Activated T-cell treated with anti-CD3 and anti-CD28 coated beads, Interleukin-2, amount 50 U/mL, for 72 hours (primary cell): Measurements from ENCODE around the gene GDAP1L1. TPM values are rescaled to one million over a fixed set of nuclear protein-coding genes. Genes with fewer than 3 reads are reported as not detected.

ENCODE experiments used
- ATAC-seq, 2 donors: fragments of 150-1000 bp; cut with Tn5 transposase; replicated peaks in 1 of 2; 2 replicates each; pipeline ENCODE4 v1.10.0; 2021; ENCODE audit warnings: moderate library complexity in 2 of 2, mild to moderate bottlenecking in 1 of 2
- DNase-seq, 2 donors: peaks; one replicate each; pipeline ENCODE4 v3.0.0; 2021 to 2022; ENCODE audit warnings: mixed read lengths in 1 of 2
- H3K27ac Mint-ChIP-seq: one replicate; pipeline ENCODE4 v1.8.0; 2022; ENCODE audit warnings: mild to moderate bottlenecking, moderate library complexity, mixed read lengths
- H3K27me3 Mint-ChIP-seq: one replicate; pipeline ENCODE4 v1.8.0; 2022; ENCODE audit warnings: low read depth, mixed read lengths
- H3K36me3 Mint-ChIP-seq, 2 donors: one replicate each; pipeline ENCODE4 v1.8.0; 2022; ENCODE audit warnings: mixed read lengths in 2 of 2, mild to moderate bottlenecking in 1 of 2; ENCODE audit not compliant: insufficient read depth in 2 of 2
- H3K4me1 Mint-ChIP-seq: one replicate; pipeline ENCODE4 v1.8.0; 2022; ENCODE audit warnings: low read depth, mixed read lengths
- H3K4me3 Mint-ChIP-seq, 2 donors: one replicate each; pipeline ENCODE4 v1.8.0; 2022; ENCODE audit warnings: mild to moderate bottlenecking in 2 of 2, mixed read lengths in 2 of 2, moderate library complexity in 2 of 2
- H3K9me3 Mint-ChIP-seq, 2 donors: one replicate each; pipeline ENCODE4 v1.8.0; 2022; ENCODE audit warnings: mixed read lengths in 2 of 2
- total RNA-seq, 2 donors: library from RNA; stranded (reverse); gene quantifications; one replicate each; pipeline ENCODE4 v1.2.3, GENCODE V29; 2022

The GDAP1L1 gene
- total RNA-seq, 2 donors from 2014 or later: 1.00 to 1.0 TPM

GRCh38 chr20:44210406-44211176 is 36.5 kb upstream of the GDAP1L1 start, which contains the start of gene OSER1:
OSER1 (minus strand) TSS chr20:44210771; CDS start chr20:44206957, 3,814 bp downstream.
- Mint-ChIP-seq H3K9me3 (no peaks in the 10 kb centered on the region), H3K36me3 (peaks cover 6 to 11% of the 10 kb centered on the region in 2 donors), H3K4me1 (peaks cover 60% of the 10 kb centered on the region), H3K4me3 (peak within 1 kb of the TSS; percentile 92 to 100), H3K27ac (peak within 1 kb of the TSS; percentile 95), H3K27me3 (no peaks in the 10 kb centered on the region)
- DNase-seq (peak; percentile 97 to 99), ATAC-seq (peak; percentile 88 to 89)

GRCh38 chr20:44211177-44212039 is 35.7 kb upstream of the GDAP1L1 start:
- H3K4me1 Mint-ChIP-seq: peaks cover 57% of the 10 kb centered on the region
- peak overlapping the region; percentile 95 for H3K27ac Mint-ChIP-seq
- peaks cover 6 to 10% of the 10 kb centered on the region in 2 donors for H3K36me3 Mint-ChIP-seq
- peak overlapping the region; percentile 92 to 100 for H3K4me3 Mint-ChIP-seq
- H3K9me3 Mint-ChIP-seq: no peaks in the 10 kb centered on the region
- no peak for ATAC-seq
- H3K27me3 Mint-ChIP-seq: no peaks in the 10 kb centered on the region
- DNase-seq: no peak

DNA sequence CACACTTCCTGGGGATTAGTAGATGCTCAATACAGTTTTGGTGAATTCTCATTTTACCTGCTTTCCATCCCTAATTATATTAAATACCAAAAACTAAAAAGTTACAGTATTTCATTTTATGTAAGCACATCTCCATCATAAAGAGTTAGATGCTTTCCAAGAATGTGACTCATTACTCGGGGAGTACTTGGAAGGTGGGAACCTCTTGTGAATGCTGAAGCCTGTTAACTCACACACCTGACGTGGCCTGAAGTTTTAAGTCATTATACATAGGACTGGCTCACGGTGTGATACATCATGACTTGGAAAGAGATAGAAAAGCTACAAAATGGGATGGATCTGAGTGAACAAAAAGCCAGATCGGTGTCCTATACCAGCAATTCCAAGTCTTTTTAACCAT is 34.3 kb upstream of the GDAP1L1 start:
- DNase-seq: no peak
- Mint-ChIP-seq H3K4me1 (peaks cover 54% of the 10 kb centered on the region), H3K27me3 (no peaks in the 10 kb centered on the region), H3K9me3 (no peaks in the 10 kb centered on the region), H3K4me3 (no peak overlapping the region), H3K27ac (no peak overlapping the region), H3K36me3 (peaks cover 6% of the 10 kb centered on the region in 2 donors)
- ATAC-seq: no peak

GRCh38 chr20:44215125-44215524 is 32.0 kb upstream of the GDAP1L1 start:
- peaks cover 57% of the 10 kb centered on the region for H3K4me1 Mint-ChIP-seq
- H3K4me3 Mint-ChIP-seq: peak overlapping the region in 1 of 2 donors; percentile 12
- H3K27ac Mint-ChIP-seq: peak overlapping the region; percentile 2
- peak; percentile 77 to 83 for DNase-seq
- no peaks in the 10 kb centered on the region for H3K9me3 Mint-ChIP-seq
- peaks cover 2% of the 10 kb centered on the region in 2 donors for H3K36me3 Mint-ChIP-seq
- no peaks in the 10 kb centered on the region for H3K27me3 Mint-ChIP-seq
- no peak for ATAC-seq

- peak; percentile 70 for ATAC-seq
- peaks cover 46% of the 10 kb centered on the region for H3K4me1 Mint-ChIP-seq
Observed at GRCh38 chr20:44217342-44218092, 29.6 kb upstream of the GDAP1L1 start.

DNA sequence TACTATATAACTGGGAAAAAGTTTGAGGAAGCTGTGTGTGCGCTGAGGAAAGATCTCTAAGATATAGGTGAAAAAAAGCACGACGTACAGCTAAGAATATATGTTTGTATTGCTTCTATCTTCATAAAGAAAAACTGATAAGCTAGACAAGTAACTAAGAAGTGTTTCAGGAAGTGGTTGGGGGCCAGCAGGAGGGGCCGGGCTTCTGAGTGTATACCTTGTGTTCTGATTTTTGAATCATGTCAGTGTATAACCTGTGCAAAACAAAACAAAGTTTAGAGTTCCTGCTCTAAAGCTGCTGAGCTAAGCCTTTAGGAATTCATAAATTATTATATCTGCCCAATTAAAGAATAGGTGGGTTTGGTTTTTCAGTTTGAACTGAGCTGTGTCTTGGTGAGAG is 28.7 kb upstream of the GDAP1L1 start:
- peak; percentile 63 to 65 for DNase-seq
- Mint-ChIP-seq H3K27ac (peak overlapping the region; percentile 13), H3K9me3 (no peaks in the 10 kb centered on the region), H3K36me3 (no peaks in the 10 kb centered on the region), H3K4me1 (peaks cover 46% of the 10 kb centered on the region), H3K27me3 (no peaks in the 10 kb centered on the region), H3K4me3 (peak overlapping the region; percentile 65 to 70)
- peak; percentile 65 to 73 for ATAC-seq

More at GRCh38 chr20:44217342-44218092, 29.6 kb upstream of the GDAP1L1 start:
- Mint-ChIP-seq H3K9me3 (no peaks in the 10 kb centered on the region), H3K27ac (peak overlapping the region; percentile 13), H3K36me3 (no peaks in the 10 kb centered on the region), H3K27me3 (no peaks in the 10 kb centered on the region), H3K4me3 (peak overlapping the region; percentile 65 to 70)
- peak; percentile 71 to 74 for DNase-seq

DNA sequence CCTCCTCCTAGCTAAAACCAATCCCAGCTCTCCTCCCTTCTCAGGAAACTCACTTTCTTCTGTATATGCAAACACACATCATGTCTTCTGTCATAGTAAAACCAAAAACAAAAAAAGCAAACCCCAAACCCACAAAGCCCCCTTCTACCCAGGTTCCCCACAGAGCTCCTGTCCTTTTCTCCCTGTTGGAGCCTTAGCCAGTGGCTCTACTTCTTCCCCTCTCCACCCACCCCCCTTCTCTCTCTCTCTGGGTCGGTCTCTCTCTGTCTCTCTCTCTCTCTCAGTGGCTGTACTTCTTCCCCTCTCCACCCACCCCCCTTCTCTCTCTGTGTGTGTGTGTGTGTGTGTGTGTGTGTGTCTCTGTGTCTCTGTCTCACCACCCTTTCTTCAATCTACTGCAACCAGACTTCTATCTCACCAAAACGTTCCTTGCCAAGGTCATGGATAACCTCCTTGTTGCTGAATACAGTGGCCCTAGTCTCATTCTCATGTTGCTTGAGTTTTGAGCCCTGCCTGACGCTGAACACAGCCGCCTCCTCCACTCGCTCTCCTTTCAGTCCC is 27.9 kb upstream of the GDAP1L1 start:
- Mint-ChIP-seq H3K4me3 (peak overlapping the region; percentile 65 to 70), H3K4me1 (peaks cover 46% of the 10 kb centered on the region), H3K36me3 (no peaks in the 10 kb centered on the region), H3K27me3 (no peaks in the 10 kb centered on the region), H3K27ac (peak overlapping the region; percentile 44), H3K9me3 (no peaks in the 10 kb centered on the region)
- DNase-seq: no peak
- peak; percentile 20 to 28 for ATAC-seq

- Mint-ChIP-seq H3K4me3 (peak overlapping the region; percentile 65 to 70), H3K27me3 (no peaks in the 10 kb centered on the region), H3K9me3 (no peaks in the 10 kb centered on the region), H3K4me1 (peaks cover 46% of the 10 kb centered on the region), H3K36me3 (no peaks in the 10 kb centered on the region), H3K27ac (peak overlapping the region; percentile 44)
- DNase-seq: no peak
- no peak for ATAC-seq
Observed at GRCh38 chr20:44219791-44220190, 27.3 kb upstream of the GDAP1L1 start.

- H3K27ac Mint-ChIP-seq: peak overlapping the region; percentile 67
- no peaks in the 10 kb centered on the region for H3K9me3 Mint-ChIP-seq
- DNase-seq: no peak
- H3K4me1 Mint-ChIP-seq: peaks cover 40% of the 10 kb centered on the region
- no peak overlapping the region for H3K4me3 Mint-ChIP-seq
- ATAC-seq: no peak
- no peaks in the 10 kb centered on the region for H3K36me3 Mint-ChIP-seq
- no peaks in the 10 kb centered on the region for H3K27me3 Mint-ChIP-seq
Observed at GRCh38 chr20:44221368-44221954, 25.6 kb upstream of the GDAP1L1 start.

- Mint-ChIP-seq H3K27ac (no peak overlapping the region), H3K27me3 (no peaks in the 10 kb centered on the region), H3K4me1 (peaks cover 36% of the 10 kb centered on the region), H3K36me3 (no peaks in the 10 kb centered on the region), H3K4me3 (no peak overlapping the region), H3K9me3 (no peaks in the 10 kb centered on the region)
- no peak for DNase-seq
- no peak for ATAC-seq
Observed at GRCh38 chr20:44222027-44222426, 25.1 kb upstream of the GDAP1L1 start.

GRCh38 chr20:44222633-44223368 is 24.3 kb upstream of the GDAP1L1 start:
- Mint-ChIP-seq H3K27ac (no peak overlapping the region), H3K4me1 (peaks cover 28% of the 10 kb centered on the region), H3K36me3 (no peaks in the 10 kb centered on the region), H3K27me3 (no peaks in the 10 kb centered on the region), H3K9me3 (no peaks in the 10 kb centered on the region), H3K4me3 (no peak overlapping the region)
- ATAC-seq (no peak), DNase-seq (no peak)

DNA sequence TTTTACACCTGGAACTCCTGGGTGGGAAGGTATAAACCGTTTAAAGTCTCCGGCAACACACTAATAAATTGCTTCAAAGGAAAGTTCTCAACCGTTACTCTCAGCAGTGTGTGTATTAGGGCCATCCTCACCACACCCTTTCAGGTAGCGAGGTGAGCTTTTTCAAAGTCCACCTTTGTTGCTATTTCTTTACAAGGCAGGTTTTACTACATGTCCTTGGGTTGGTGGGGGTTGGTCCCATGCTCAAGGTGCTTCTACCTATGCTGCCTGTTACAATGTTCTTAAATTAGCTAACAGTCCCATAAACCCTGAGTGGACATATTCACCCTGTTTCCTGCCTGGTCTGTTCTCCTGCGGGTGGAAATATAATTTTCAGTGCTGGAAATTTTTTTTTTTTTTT is 23.4 kb upstream of the GDAP1L1 start:
- H3K27ac Mint-ChIP-seq: no peak overlapping the region
- ATAC-seq (no peak), DNase-seq (no peak)
- peaks cover 19% of the 10 kb centered on the region for H3K4me1 Mint-ChIP-seq
- no peaks in the 10 kb centered on the region for H3K27me3 Mint-ChIP-seq
- H3K9me3 Mint-ChIP-seq: no peaks in the 10 kb centered on the region
- H3K36me3 Mint-ChIP-seq: no peaks in the 10 kb centered on the region
- H3K4me3 Mint-ChIP-seq: no peak overlapping the region
